ENCODE results near the gene PAX3. TPM values are rescaled to one million over a fixed set of nuclear protein-coding genes. Genes with fewer than 3 reads are reported as not detected.

The PAX3 gene
- total and polyA plus RNA-seq, 4 donors = not detected

- no peak for ATAC-seq (ENCODE audit: insufficient read depth, low FRiP score)
- no peaks in the 10 kb centered on the region for H3K27me3 ChIP-seq (ENCODE audit: control insufficient read depth in 3 of 3, insufficient read depth in 3 of 3, low read length in 2 of 3)
- H3K9ac ChIP-seq (ENCODE audit: insufficient read depth in 1 of 2, low read length in 2 of 2) = no peak overlapping the region
- no peak overlapping the region for H3K27ac ChIP-seq (ENCODE audit: low read depth in 1 of 2, low read length in 1 of 2)
- H3K36me3 ChIP-seq (ENCODE audit: control insufficient read depth in 4 of 4, insufficient read depth in 4 of 4, low read length in 4 of 4) = no peaks in the 10 kb centered on the region
- TF ChIP-seq CTCF (IDR thresholded peaks at IDR 0.05; ENCODE audit: control extremely low read depth, extremely low read depth) = no peak
- no peak for DNase-seq
- H3K4me1 ChIP-seq (ENCODE audit: control insufficient read depth in 5 of 5, insufficient read depth in 5 of 5, low read length in 5 of 5) = no peaks in the 10 kb centered on the region
- WGBS, 2 donors = 39 to 48% methylated on average over 5 of the region's 5 CpGs
- no peak overlapping the region for H3K4me3 ChIP-seq
- H3K9me3 ChIP-seq (ENCODE audit: control insufficient read depth in 4 of 4, insufficient read depth in 3 of 4, low read length in 3 of 4) = no peaks in the 10 kb centered on the region
Measured at GRCh38 chr2:222193328-222193983, 105.3 kb downstream of the PAX3 start.

- ATAC-seq (ENCODE audit: insufficient read depth, low FRiP score) = no peak
- Histone ChIP-seq H3K9ac (ENCODE audit: insufficient read depth in 1 of 2, low read length in 2 of 2) (no peak overlapping the region), H3K27ac (ENCODE audit: low read depth in 1 of 2, low read length in 1 of 2) (no peak overlapping the region), H3K9me3 (ENCODE audit: control insufficient read depth in 4 of 4, insufficient read depth in 3 of 4, low read length in 3 of 4) (no peaks in the 10 kb centered on the region), H3K27me3 (ENCODE audit: control insufficient read depth in 3 of 3, insufficient read depth in 3 of 3, low read length in 2 of 3) (peaks cover 0 to 10% (median 4%) of the 10 kb centered on the region in 3 donors), H3K4me3 (no peak overlapping the region), H3K4me1 (ENCODE audit: control insufficient read depth in 5 of 5, insufficient read depth in 5 of 5, low read length in 5 of 5) (no peaks in the 10 kb centered on the region), H3K36me3 (ENCODE audit: control insufficient read depth in 4 of 4, insufficient read depth in 4 of 4, low read length in 4 of 4) (no peaks in the 10 kb centered on the region)
- 53 to 71% methylated on average over 1 of the region's 1 CpG for WGBS, 2 donors
- no peak for TF ChIP-seq CTCF (IDR thresholded peaks at IDR 0.05; ENCODE audit: control extremely low read depth, extremely low read depth)
- no peak for DNase-seq
Measured at GRCh38 chr2:222180619-222181018, 118.2 kb downstream of the PAX3 start.

- no peak for DNase-seq
- Histone ChIP-seq H3K27ac (ENCODE audit: low read depth in 1 of 2, low read length in 1 of 2) (no peak overlapping the region), H3K36me3 (ENCODE audit: control insufficient read depth in 4 of 4, insufficient read depth in 4 of 4, low read length in 4 of 4) (no peaks in the 10 kb centered on the region), H3K27me3 (ENCODE audit: control insufficient read depth in 3 of 3, insufficient read depth in 3 of 3, low read length in 2 of 3) (peaks cover 0 to 10% (median 4%) of the 10 kb centered on the region in 3 donors), H3K9me3 (ENCODE audit: control insufficient read depth in 4 of 4, insufficient read depth in 3 of 4, low read length in 3 of 4) (no peaks in the 10 kb centered on the region), H3K4me3 (no peak overlapping the region), H3K9ac (ENCODE audit: insufficient read depth in 1 of 2, low read length in 2 of 2) (no peak overlapping the region), H3K4me1 (ENCODE audit: control insufficient read depth in 5 of 5, insufficient read depth in 5 of 5, low read length in 5 of 5) (no peaks in the 10 kb centered on the region)
- no peak for ATAC-seq (ENCODE audit: insufficient read depth, low FRiP score)
- TF ChIP-seq CTCF (IDR thresholded peaks at IDR 0.05; ENCODE audit: control extremely low read depth, extremely low read depth) = no peak
Measured at GRCh38 chr2:222179592-222179991, 119.2 kb downstream of the PAX3 start.

DNA sequence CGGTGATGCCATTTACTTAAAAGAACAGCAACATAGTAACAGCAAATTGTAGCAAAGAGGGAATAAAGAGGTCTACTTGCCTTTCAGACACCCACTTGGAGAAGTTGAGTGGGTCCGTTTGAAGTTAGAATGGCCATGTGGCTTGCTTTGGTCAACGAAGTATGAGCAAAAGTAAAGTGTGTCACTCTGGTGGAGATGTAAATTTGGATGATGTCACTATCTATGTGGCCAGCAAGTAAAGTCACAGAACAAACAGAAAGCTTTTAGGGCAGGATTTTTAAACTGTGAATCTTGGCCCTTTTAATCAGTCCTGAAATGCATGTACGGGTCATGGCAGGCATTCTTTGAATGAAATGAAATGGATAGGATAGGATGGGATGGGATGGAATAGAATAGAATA is 120.3 kb downstream of the PAX3 start:
- no peak for DNase-seq
- Histone ChIP-seq H3K4me1 (ENCODE audit: control insufficient read depth in 5 of 5, insufficient read depth in 5 of 5, low read length in 5 of 5) (no peaks in the 10 kb centered on the region), H3K27me3 (ENCODE audit: control insufficient read depth in 3 of 3, insufficient read depth in 3 of 3, low read length in 2 of 3) (peaks cover 0 to 10% (median 4%) of the 10 kb centered on the region in 3 donors), H3K36me3 (ENCODE audit: control insufficient read depth in 4 of 4, insufficient read depth in 4 of 4, low read length in 4 of 4) (no peaks in the 10 kb centered on the region), H3K9ac (ENCODE audit: insufficient read depth in 1 of 2, low read length in 2 of 2) (no peak overlapping the region), H3K4me3 (no peak overlapping the region), H3K9me3 (ENCODE audit: control insufficient read depth in 4 of 4, insufficient read depth in 3 of 4, low read length in 3 of 4) (no peaks in the 10 kb centered on the region), H3K27ac (ENCODE audit: low read depth in 1 of 2, low read length in 1 of 2) (no peak overlapping the region)
- no peak for ATAC-seq (ENCODE audit: insufficient read depth, low FRiP score)
- 79 to 91% methylated on average over 4 of the region's 4 CpGs for WGBS, 2 donors
- TF ChIP-seq CTCF (IDR thresholded peaks at IDR 0.05; ENCODE audit: control extremely low read depth, extremely low read depth) = no peak
